Thoracic aorta (tissue), 2 donors: Measurements from ENCODE around the gene BICDL2. TPM values are rescaled to one million over a fixed set of nuclear protein-coding genes. Genes with fewer than 3 reads are reported as not detected.

ENCODE experiments used
- ATAC-seq: fragments of 150-250 bp; one replicate; pipeline ENCODE4 v1.8.0; 2017; ENCODE audit warnings: low read depth; ENCODE audit not compliant: insufficient number of reproducible peaks, low FRiP score
- DNase-seq: peaks from one replicate; pipeline ENCODE4 v3.0.0-alpha.2; 2020; ENCODE audit warnings: low spot score
- H3K27ac ChIP-seq, 2 donors: fragments of 200-600 bp; sonication (generic); 1 replicate in 1 of 2; 2 replicates in 1 of 2; pipeline ENCODE4 v1.5.1; 2016; ENCODE audit warnings: mild to moderate bottlenecking in 2 of 2, moderate library complexity in 2 of 2
- H3K27me3 ChIP-seq: fragments of 200-600 bp; sonication (generic); replicated peaks from 2 replicates; pipeline ENCODE4 v1.6.0; 2016; ENCODE audit warnings: mild to moderate bottlenecking; ENCODE audit not compliant: insufficient read depth
- H3K36me3 ChIP-seq: fragments of 200-600 bp; sonication (generic); one replicate; pipeline ENCODE4 v1.5.1; 2016
- H3K4me1 ChIP-seq, 2 donors: fragments of 200-600 bp; sonication (generic); 1 replicate in 1 of 2; 2 replicates in 1 of 2; pipeline versions ENCODE4 v1.5.1 to v1.6.0; 2016; ENCODE audit warnings: low read depth in 2 of 2, mild to moderate bottlenecking in 1 of 2; ENCODE audit not compliant: control insufficient read depth in 1 of 2
- H3K4me3 ChIP-seq: fragments of 200-600 bp; sonication (generic); 2 replicates; pipeline ENCODE4 v1.5.1; 2016; ENCODE audit warnings: mild to moderate bottlenecking
- H3K9me3 ChIP-seq: fragments of 200-600 bp; sonication (generic); 2 replicates; pipeline ENCODE4 v1.5.1; 2016
- CTCF ChIP-seq: fragments of 200-600 bp; sonication (generic); IDR thresholded peaks from one replicate; pipeline ENCODE4 v1.5.1; 2019; ENCODE audit warnings: antibody characterized with exemption
- total RNA-seq, 2 donors: library from RNA; depleted of rRNA; stranded (reverse); fragments of >200 nt; gene quantifications; one replicate each; pipeline versions ENCODE4 v1.1.0 to v1.2.3, GENCODE V29; 2016

Gene BICDL2
- total RNA-seq, 2 donors from 2014 or later = 1.1 TPM; not detected in 1

- peak overlapping the region; percentile 94 to 100 for H3K27ac ChIP-seq
- peaks cover 2% of the 10 kb centered on the region for H3K36me3 ChIP-seq
- no peaks in the 10 kb centered on the region for H3K27me3 ChIP-seq
- H3K4me1 ChIP-seq = peaks cover 0 to 39% of the 10 kb centered on the region in 2 donors
- DNase-seq = peak; percentile 76
- no peaks in the 10 kb centered on the region for H3K9me3 ChIP-seq
- no peak for TF ChIP-seq CTCF
- ATAC-seq = peak; percentile 52
- H3K4me3 ChIP-seq = peak overlapping the region; percentile 98
Measured at GRCh38 chr16:3020604-3021448, 15.9 kb downstream of the BICDL2 start.

- H3K27ac ChIP-seq = peak within 1 kb of the TSS; percentile 94 to 100
- peak within 1 kb of the TSS; percentile 98 for H3K4me3 ChIP-seq
- DNase-seq (no peak), ATAC-seq (no peak)
- no peaks in the 10 kb centered on the region for H3K27me3 ChIP-seq
- no peak for TF ChIP-seq CTCF
- H3K4me1 ChIP-seq = peaks cover 0 to 35% of the 10 kb centered on the region in 2 donors
- H3K9me3 ChIP-seq = no peaks in the 10 kb centered on the region
- H3K36me3 ChIP-seq = no peaks in the 10 kb centered on the region
Measured at GRCh38 chr16:3020247-3020603, 16.5 kb downstream of the BICDL2 start, which contains the start of gene TNFRSF12A. TNFRSF12A (plus strand) TSS chr16:3020368; CDS start chr16:3020398, 30 bp downstream.

- H3K36me3 ChIP-seq = no peaks in the 10 kb centered on the region
- peak overlapping the region; percentile 20 to 100 for H3K27ac ChIP-seq
- peak overlapping the region; percentile 98 for H3K4me3 ChIP-seq
- H3K9me3 ChIP-seq = no peaks in the 10 kb centered on the region
- TF ChIP-seq CTCF = no peak
- DNase-seq (no peak), ATAC-seq (no peak)
- no peaks in the 10 kb centered on the region for H3K27me3 ChIP-seq
- H3K4me1 ChIP-seq = peaks cover 0 to 30% of the 10 kb centered on the region in 2 donors
Measured at GRCh38 chr16:3019594-3020246, 17.0 kb downstream of the BICDL2 start.

- H3K27me3 ChIP-seq = no peaks in the 10 kb centered on the region
- no peak for ATAC-seq
- no peaks in the 10 kb centered on the region for H3K36me3 ChIP-seq
- H3K27ac ChIP-seq = no peak within 1 kb of the TSS
- DNase-seq = no peak
- no peak for TF ChIP-seq CTCF
- H3K4me3 ChIP-seq = no peak within 1 kb of the TSS
- no peaks in the 10 kb centered on the region for H3K9me3 ChIP-seq
- H3K4me1 ChIP-seq = peaks cover 0 to 20% of the 10 kb centered on the region in 2 donors
Measured at GRCh38 chr16:3017794-3018506, 18.8 kb downstream of the BICDL2 start, which contains the start of gene CLDN6. CLDN6 (minus strand) TSS chr16:3018183; CDS start chr16:3016021, 2,162 bp downstream.

GRCh38 chr16:3017344-3017743 is 19.4 kb downstream of the BICDL2 start:
- no peak for TF ChIP-seq CTCF
- no peak overlapping the region for H3K27ac ChIP-seq
- DNase-seq (no peak), ATAC-seq (no peak)
- H3K4me3 ChIP-seq = no peak overlapping the region
- H3K9me3 ChIP-seq = no peaks in the 10 kb centered on the region
- H3K27me3 ChIP-seq = no peaks in the 10 kb centered on the region
- H3K36me3 ChIP-seq = no peaks in the 10 kb centered on the region
- peaks cover 0 to 14% of the 10 kb centered on the region in 2 donors for H3K4me1 ChIP-seq
